Measurements from ENCODE around the gene PAK6.

Gene PAK6

GRCh38 chr15:40289140-40289775 lies 50.4 kb downstream of the PAK6 start:
- Histone ChIP-seq H3K9me3 (no peaks in the 10 kb centered on the region), H3K36me3 (replicated peaks) (no peaks in the 10 kb centered on the region), H3K4me1 (peaks cover 13% of the 10 kb centered on the region), H3K27me3 (ENCODE audit: low read depth) (no peaks in the 10 kb centered on the region), H3K4me3 (no peak overlapping the region)
- DNase-seq (ENCODE audit: low spot score in 2 of 2): no peak
- in situ Hi-C loops (cut with MboI; ENCODE audit: low sequenced_read_pairs): no loop called here

- H3K36me3 ChIP-seq (replicated peaks): no peaks in the 10 kb centered on the region
- H3K4me1 ChIP-seq: peaks cover 6% of the 10 kb centered on the region
- no peak for DNase-seq (ENCODE audit: low spot score in 2 of 2)
- in situ Hi-C loops (cut with MboI; ENCODE audit: low sequenced_read_pairs): no loop called here
- no peaks in the 10 kb centered on the region for H3K27me3 ChIP-seq (ENCODE audit: low read depth)
- no peaks in the 10 kb centered on the region for H3K9me3 ChIP-seq
- no peak overlapping the region for H3K4me3 ChIP-seq
Observed at GRCh38 chr15:40290545-40290917, 51.7 kb downstream of the PAK6 start.

DNA sequence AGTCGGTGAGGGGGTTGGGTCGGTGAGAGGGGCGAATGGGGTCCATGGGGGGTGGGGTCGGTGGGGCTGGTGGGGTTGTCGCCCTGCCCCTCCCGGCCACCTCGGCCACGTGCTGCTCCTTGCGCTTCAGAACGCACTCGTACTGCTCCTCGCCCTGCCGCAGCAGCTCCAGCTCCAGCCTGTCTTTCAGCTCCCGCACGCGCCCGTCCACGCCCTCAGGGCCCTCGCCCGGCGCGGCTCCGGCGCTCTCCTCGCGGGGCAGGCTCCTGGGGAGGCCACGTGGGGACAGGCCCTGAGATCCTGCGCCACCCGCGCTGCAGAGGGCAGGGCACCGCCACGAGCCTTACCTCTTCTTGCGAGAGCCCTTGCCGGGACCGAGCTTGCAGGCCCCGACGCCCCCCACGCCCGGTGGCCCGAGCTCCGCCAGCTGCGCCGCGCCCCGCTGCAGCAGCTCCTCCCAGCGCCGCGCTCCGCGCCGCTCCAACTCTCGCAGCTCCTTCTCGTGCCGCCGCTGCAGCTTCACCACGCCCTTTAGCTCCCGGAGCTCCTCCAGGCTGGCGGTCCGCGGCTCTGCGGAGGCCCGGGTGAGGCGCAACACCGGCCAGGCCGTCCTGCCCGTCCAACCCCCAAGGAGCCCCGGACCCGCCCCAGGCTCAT lies 52.2 kb downstream of the PAK6 start:
- no peak overlapping the region for H3K4me3 ChIP-seq
- no peaks in the 10 kb centered on the region for H3K27me3 ChIP-seq (ENCODE audit: low read depth)
- in situ Hi-C loops (cut with MboI; ENCODE audit: low sequenced_read_pairs): no loop called here
- H3K9me3 ChIP-seq: no peaks in the 10 kb centered on the region
- H3K4me1 ChIP-seq: peaks cover 5% of the 10 kb centered on the region
- DNase-seq (ENCODE audit: low spot score in 2 of 2): no peak
- H3K36me3 ChIP-seq (replicated peaks): no peaks in the 10 kb centered on the region

GRCh38 chr15:40292246-40292645 lies 53.4 kb downstream of the PAK6 start:
- H3K9me3 ChIP-seq: no peaks in the 10 kb centered on the region
- no peaks in the 10 kb centered on the region for H3K36me3 ChIP-seq (replicated peaks)
- DNase-seq (ENCODE audit: low spot score in 2 of 2): no peak
- H3K4me3 ChIP-seq: no peak overlapping the region
- no peaks in the 10 kb centered on the region for H3K27me3 ChIP-seq (ENCODE audit: low read depth)
- peaks cover 5% of the 10 kb centered on the region for H3K4me1 ChIP-seq
- in situ Hi-C loops (cut with MboI; ENCODE audit: low sequenced_read_pairs): no loop called here

DNA sequence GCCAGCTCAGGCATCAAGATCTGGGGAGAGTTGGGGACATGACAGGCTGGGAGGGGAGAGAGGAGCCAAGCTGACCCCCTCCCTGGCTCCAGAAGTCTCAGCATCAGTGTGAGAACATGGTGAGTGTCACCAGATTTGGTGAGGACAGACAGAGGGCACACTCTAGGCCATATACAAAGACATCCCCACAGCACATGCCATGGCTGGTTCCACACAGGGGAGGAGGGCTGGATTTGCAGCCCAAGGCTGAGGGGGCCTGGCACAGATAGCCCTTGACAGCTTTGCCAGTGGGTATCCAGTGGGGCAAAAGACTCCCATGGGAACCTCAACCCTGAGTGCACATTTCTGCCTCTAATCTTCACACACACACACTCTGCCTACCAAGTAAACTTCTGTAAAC lies 54.1 kb downstream of the PAK6 start:
- DNase-seq (ENCODE audit: low spot score in 2 of 2): no peak
- no peaks in the 10 kb centered on the region for H3K9me3 ChIP-seq
- H3K36me3 ChIP-seq (replicated peaks): no peaks in the 10 kb centered on the region
- in situ Hi-C loops (cut with MboI; ENCODE audit: low sequenced_read_pairs): no loop called here
- H3K4me1 ChIP-seq: peaks cover 2% of the 10 kb centered on the region
- no peak overlapping the region for H3K4me3 ChIP-seq
- H3K27me3 ChIP-seq (ENCODE audit: low read depth): no peaks in the 10 kb centered on the region

- Histone ChIP-seq H3K4me3 (no peak overlapping the region), H3K27me3 (ENCODE audit: low read depth) (no peaks in the 10 kb centered on the region), H3K4me1 (no peaks in the 10 kb centered on the region), H3K9me3 (no peaks in the 10 kb centered on the region), H3K36me3 (replicated peaks) (no peaks in the 10 kb centered on the region)
- in situ Hi-C loops (cut with MboI; ENCODE audit: low sequenced_read_pairs): no loop called here
- DNase-seq (ENCODE audit: low spot score in 2 of 2): no peak
Observed at GRCh38 chr15:40293905-40294895, 55.3 kb downstream of the PAK6 start.

GRCh38 chr15:40295297-40295696 lies 56.4 kb downstream of the PAK6 start:
- Histone ChIP-seq H3K4me1 (no peaks in the 10 kb centered on the region), H3K4me3 (no peak overlapping the region), H3K36me3 (replicated peaks) (no peaks in the 10 kb centered on the region), H3K9me3 (0 out of 2 replicates have a peak, but pooled peaks cover 2% of the 10 kb centered on the region), H3K27me3 (ENCODE audit: low read depth) (no peaks in the 10 kb centered on the region)
- in situ Hi-C loops (cut with MboI; ENCODE audit: low sequenced_read_pairs): no loop called here
- no peak for DNase-seq (ENCODE audit: low spot score in 2 of 2)

GRCh38 chr15:40295877-40296560 lies 57.2 kb downstream of the PAK6 start:
- Histone ChIP-seq H3K36me3 (replicated peaks) (no peaks in the 10 kb centered on the region), H3K9me3 (0 out of 2 replicates have a peak, but pooled peaks cover 2% of the 10 kb centered on the region), H3K4me3 (no peak overlapping the region), H3K4me1 (no peaks in the 10 kb centered on the region), H3K27me3 (ENCODE audit: low read depth) (no peaks in the 10 kb centered on the region)
- no peak for DNase-seq (ENCODE audit: low spot score in 2 of 2)
- in situ Hi-C loops (cut with MboI; ENCODE audit: low sequenced_read_pairs): no loop called here

DNA sequence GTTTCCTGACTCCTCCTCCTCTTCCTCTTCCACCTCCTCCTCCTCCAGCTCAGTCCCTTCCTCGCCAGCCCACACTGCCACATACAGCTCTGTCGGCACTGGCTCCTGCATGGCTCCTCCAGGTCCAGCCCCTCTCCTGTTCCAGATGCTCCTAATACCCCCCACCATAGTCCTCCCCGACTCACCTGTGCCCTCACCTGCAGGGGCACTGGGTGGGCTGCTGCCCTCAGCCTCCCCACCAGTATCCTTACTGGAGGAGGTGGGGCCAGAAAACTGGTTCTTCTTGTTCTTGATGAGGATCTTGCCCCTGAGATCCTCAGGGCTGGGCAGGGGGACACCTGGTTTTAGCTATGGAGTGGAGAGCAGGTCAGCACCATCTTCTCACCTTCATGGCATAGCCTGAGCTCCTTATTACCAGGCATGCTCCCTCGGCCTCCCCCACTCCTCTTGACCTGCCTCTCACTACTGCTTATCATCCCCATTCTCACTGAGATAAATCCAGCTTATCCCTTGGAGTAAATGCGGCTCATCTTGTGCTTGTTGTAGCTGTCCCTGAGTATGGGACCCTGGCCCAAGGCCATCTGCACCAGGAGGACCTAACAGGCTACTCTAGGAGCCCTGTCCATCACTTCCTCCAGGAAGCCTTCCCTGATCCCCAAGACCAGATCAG lies 57.8 kb downstream of the PAK6 start:
- in situ Hi-C loops (cut with MboI; ENCODE audit: low sequenced_read_pairs): no loop called here
- H3K9me3 ChIP-seq: 0 out of 2 replicates have a peak, but pooled peaks cover 2% of the 10 kb centered on the region
- DNase-seq (ENCODE audit: low spot score in 2 of 2): no peak
- H3K36me3 ChIP-seq (replicated peaks): no peaks in the 10 kb centered on the region
- H3K4me1 ChIP-seq: no peaks in the 10 kb centered on the region
- no peaks in the 10 kb centered on the region for H3K27me3 ChIP-seq (ENCODE audit: low read depth)
- no peak overlapping the region for H3K4me3 ChIP-seq

- no peak for DNase-seq (ENCODE audit: low spot score in 2 of 2)
- H3K4me1 ChIP-seq: no peaks in the 10 kb centered on the region
- in situ Hi-C loops (cut with MboI; ENCODE audit: low sequenced_read_pairs): no loop called here
Observed at GRCh38 chr15:40297356-40297755, 58.5 kb downstream of the PAK6 start.

DNA sequence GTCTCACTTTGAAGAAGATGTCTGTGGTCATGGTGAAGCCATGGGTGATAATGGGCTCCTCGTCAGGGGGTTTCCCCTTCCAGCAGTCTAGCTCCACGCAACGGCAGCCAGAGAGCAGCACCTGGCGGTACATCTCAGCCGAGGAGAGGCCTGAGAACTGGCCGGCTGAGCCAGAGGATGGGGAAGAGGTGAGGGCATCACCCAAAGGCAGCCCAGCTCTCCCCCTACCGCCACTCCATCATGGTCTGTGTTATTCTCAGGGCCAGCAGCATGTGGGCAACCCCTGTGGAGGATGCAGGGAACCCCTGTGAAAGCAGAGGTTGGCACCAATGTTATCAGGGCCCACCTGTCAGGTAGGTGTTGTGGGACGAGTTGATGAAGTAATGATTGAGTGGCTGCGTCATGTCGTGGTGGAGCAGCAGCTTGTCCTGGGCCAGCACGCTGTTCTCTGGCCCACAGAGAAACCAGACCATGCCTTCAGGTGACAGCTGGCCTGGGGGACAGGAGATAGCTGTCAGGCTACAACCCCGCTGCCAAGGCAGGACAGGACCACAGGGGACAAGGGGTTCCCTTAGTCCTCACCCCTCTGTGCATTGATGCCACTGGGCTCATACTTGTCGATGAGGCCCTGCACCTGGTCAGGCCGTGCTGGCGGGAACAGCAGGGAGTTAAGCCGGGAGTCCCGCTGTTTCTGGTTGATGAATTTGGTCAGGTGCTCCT lies 59.5 kb downstream of the PAK6 start:
- in situ Hi-C loops (cut with MboI; ENCODE audit: low sequenced_read_pairs): no loop called here
- Histone ChIP-seq H3K4me3 (no peak overlapping the region), H3K4me1 (no peaks in the 10 kb centered on the region), H3K9me3 (0 out of 2 replicates have a peak, but pooled peaks cover 2% of the 10 kb centered on the region), H3K27me3 (ENCODE audit: low read depth) (no peaks in the 10 kb centered on the region), H3K36me3 (replicated peaks) (no peaks in the 10 kb centered on the region)
- no peak for DNase-seq (ENCODE audit: low spot score in 2 of 2)

More at GRCh38 chr15:40297356-40297755, 58.5 kb downstream of the PAK6 start:
- no peak overlapping the region for H3K4me3 ChIP-seq
- 0 out of 2 replicates have a peak, but pooled peaks cover 2% of the 10 kb centered on the region for H3K9me3 ChIP-seq
- H3K27me3 ChIP-seq (ENCODE audit: low read depth): no peaks in the 10 kb centered on the region
- no peaks in the 10 kb centered on the region for H3K36me3 ChIP-seq (replicated peaks)

DNA sequence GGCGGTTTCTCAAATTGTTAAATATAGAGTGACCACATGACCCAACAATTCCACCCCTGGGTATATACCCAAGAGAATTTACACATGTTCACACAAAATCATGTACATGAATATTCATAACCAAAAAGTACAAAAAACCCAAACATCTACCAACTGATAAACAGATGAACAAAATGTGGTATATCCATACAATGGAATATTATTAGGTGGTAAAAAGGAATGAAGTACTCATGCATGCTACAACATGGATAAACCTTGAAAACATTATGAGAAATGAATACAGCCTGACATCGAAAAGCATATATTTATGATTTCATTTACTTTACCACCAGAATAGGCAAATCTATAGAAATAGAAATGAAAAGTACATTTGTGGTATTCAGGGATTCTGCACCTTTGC lies 61.5 kb downstream of the PAK6 start:
- DNase-seq (ENCODE audit: low spot score in 2 of 2): no peak
- Histone ChIP-seq H3K27me3 (ENCODE audit: low read depth) (no peaks in the 10 kb centered on the region), H3K4me3 (no peak overlapping the region), H3K36me3 (replicated peaks) (no peaks in the 10 kb centered on the region), H3K4me1 (no peaks in the 10 kb centered on the region), H3K9me3 (0 out of 2 replicates have a peak, but pooled peaks cover 2% of the 10 kb centered on the region)
- in situ Hi-C loops (cut with MboI; ENCODE audit: low sequenced_read_pairs): no loop called here
